Natural killer cell (primary cell): ENCODE measurements around the gene STIL. TPM values are rescaled to one million over a fixed set of nuclear protein-coding genes. Genes with fewer than 3 reads are reported as not detected.

ENCODE experiments used
- ATAC-seq, 3 donors: fragments of 150-1000 bp in 2 of 3; fragments of 200-7000 bp in 1 of 3; cut with Tn5 transposase; 1 replicate in 1 of 3; 2 replicates in 2 of 3; pipeline ENCODE4 v1.10.0; 2021; ENCODE audit warnings: mild to moderate bottlenecking in 2 of 3, moderate library complexity in 2 of 3
- DNase-seq, 2 donors: peaks; one replicate each; pipeline versions ENCODE4 v3.0.0 to v3.0.0-alpha.2; 2013 to 2021; ENCODE audit warnings: mixed read lengths in 1 of 2
- H3K27ac ChIP-seq: one replicate; pipeline ENCODE4 v1.5.1; 2013; ENCODE audit warnings: mild to moderate bottlenecking, low read length
- H3K27me3 ChIP-seq: one replicate; pipeline ENCODE4 v1.6.1; 2013; ENCODE audit warnings: low read length; ENCODE audit not compliant: control insufficient read depth, insufficient read depth
- H3K36me3 ChIP-seq: one replicate; pipeline ENCODE4 v1.6.1; 2013; ENCODE audit warnings: low read length; ENCODE audit not compliant: control insufficient read depth, insufficient read depth
- H3K4me1 ChIP-seq: one replicate; pipeline ENCODE4 v1.6.1; 2013; ENCODE audit warnings: low read length; ENCODE audit not compliant: control insufficient read depth, insufficient read depth
- H3K4me3 ChIP-seq: one replicate; pipeline ENCODE4 v1.5.1; 2013; ENCODE audit warnings: low read length
- H3K9me3 ChIP-seq: one replicate; pipeline ENCODE4 v1.6.1; 2013; ENCODE audit warnings: low read length; ENCODE audit not compliant: control insufficient read depth, insufficient read depth
- H3K27ac Mint-ChIP-seq, 2 donors: one replicate each; pipeline ENCODE4 v1.8.0; 2022; ENCODE audit warnings: mild to moderate bottlenecking in 2 of 2, mixed read lengths in 2 of 2, moderate library complexity in 1 of 2
- H3K27me3 Mint-ChIP-seq, 2 donors: one replicate each; pipeline ENCODE4 v1.8.0; 2022; ENCODE audit warnings: low read depth in 2 of 2, mixed read lengths in 2 of 2
- H3K36me3 Mint-ChIP-seq: one replicate; pipeline ENCODE4 v1.8.0; 2022; ENCODE audit warnings: mixed read lengths
- H3K4me1 Mint-ChIP-seq, 2 donors: one replicate each; pipeline ENCODE4 v1.8.0; 2022; ENCODE audit warnings: mixed read lengths in 2 of 2
- H3K4me3 Mint-ChIP-seq: one replicate; pipeline ENCODE4 v1.8.0; 2022; ENCODE audit warnings: mild to moderate bottlenecking, moderate library complexity, mixed read lengths
- H3K9me3 Mint-ChIP-seq, 2 donors: one replicate each; pipeline ENCODE4 v1.8.0; 2022; ENCODE audit warnings: mixed read lengths in 2 of 2
- WGBS: methylation state at CpG from one replicate; pipeline ENCODE4 v1.1.7; 2013; ENCODE audit warnings: missing lambda C conversion rate; ENCODE audit not compliant: insufficient coverage; 5-methylcytosine and 5-hydroxymethylcytosine counted together
- intact Hi-C: fragments of 100-400 bp; cut with micrococcal nuclease; formaldehyde crosslinking; loops from one replicate; pipeline ENCODE4 v1.14.2; 2022
- total RNA-seq, 4 donors: library from RNA; stranded (reverse); fragments of 120-200 nt in 1 of 4; gene quantifications; one replicate each; pipeline versions ENCODE4 v1.2.3 to v1.2.4, GENCODE V29; 2013 to 2022
- TF ChIP-seq, protein P1 (sequence below): fragments of 200-600 bp; IDR thresholded peaks from one replicate; pipeline ENCODE4 v1.8.0; 2022; ENCODE audit warnings: antibody characterized with exemption

STIL gene
- total RNA-seq, 3 donors from 2014 or later (not counting 1 experiment from before 2014, with no cell fraction given): 2.1 to 2.9 (median 2.4) TPM

DNA sequence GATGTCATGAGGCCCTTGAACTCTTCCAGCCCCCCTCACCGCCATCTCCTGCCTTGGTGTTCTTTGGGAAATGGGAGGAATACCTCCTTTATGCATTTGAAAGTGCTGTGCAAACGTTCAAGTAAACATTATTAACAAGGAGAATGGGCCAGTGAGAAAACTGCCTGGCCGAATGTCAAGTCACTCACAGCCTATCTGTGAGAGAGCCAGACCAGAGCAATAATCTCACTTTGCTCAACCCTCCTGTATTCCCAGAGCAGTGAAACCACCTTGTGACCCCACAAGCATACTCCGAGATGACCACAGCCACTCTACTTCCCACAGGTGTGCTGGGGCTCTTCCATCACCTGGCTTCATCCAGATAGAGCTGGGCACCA, 87.1 kb downstream of the STIL start:
- Histone ChIP-seq H3K4me1 (peaks cover 21% of the 10 kb centered on the region), H3K4me3 (no peak overlapping the region), H3K27me3 (peaks cover 59% of the 10 kb centered on the region), H3K27ac (no peak overlapping the region), H3K36me3 (no peaks in the 10 kb centered on the region), H3K9me3 (no peaks in the 10 kb centered on the region)
- Mint-ChIP-seq H3K9me3 (no peaks in the 10 kb centered on the region), H3K36me3 (no peaks in the 10 kb centered on the region), H3K27ac (no peak overlapping the region), H3K4me3 (no peak overlapping the region), H3K27me3 (peaks cover 55 to 57% of the 10 kb centered on the region in 2 donors), H3K4me1 (peaks cover 21 to 33% of the 10 kb centered on the region in 2 donors)
- ATAC-seq (no peak), DNase-seq (no peak)
- intact Hi-C loops: no loop called here
- WGBS: 77% methylated on average over 4 of the region's 4 CpGs
- TF ChIP-seq, protein P1, sequence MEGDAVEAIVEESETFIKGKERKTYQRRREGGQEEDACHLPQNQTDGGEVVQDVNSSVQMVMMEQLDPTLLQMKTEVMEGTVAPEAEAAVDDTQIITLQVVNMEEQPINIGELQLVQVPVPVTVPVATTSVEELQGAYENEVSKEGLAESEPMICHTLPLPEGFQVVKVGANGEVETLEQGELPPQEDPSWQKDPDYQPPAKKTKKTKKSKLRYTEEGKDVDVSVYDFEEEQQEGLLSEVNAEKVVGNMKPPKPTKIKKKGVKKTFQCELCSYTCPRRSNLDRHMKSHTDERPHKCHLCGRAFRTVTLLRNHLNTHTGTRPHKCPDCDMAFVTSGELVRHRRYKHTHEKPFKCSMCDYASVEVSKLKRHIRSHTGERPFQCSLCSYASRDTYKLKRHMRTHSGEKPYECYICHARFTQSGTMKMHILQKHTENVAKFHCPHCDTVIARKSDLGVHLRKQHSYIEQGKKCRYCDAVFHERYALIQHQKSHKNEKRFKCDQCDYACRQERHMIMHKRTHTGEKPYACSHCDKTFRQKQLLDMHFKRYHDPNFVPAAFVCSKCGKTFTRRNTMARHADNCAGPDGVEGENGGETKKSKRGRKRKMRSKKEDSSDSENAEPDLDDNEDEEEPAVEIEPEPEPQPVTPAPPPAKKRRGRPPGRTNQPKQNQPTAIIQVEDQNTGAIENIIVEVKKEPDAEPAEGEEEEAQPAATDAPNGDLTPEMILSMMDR: no peak

DNA sequence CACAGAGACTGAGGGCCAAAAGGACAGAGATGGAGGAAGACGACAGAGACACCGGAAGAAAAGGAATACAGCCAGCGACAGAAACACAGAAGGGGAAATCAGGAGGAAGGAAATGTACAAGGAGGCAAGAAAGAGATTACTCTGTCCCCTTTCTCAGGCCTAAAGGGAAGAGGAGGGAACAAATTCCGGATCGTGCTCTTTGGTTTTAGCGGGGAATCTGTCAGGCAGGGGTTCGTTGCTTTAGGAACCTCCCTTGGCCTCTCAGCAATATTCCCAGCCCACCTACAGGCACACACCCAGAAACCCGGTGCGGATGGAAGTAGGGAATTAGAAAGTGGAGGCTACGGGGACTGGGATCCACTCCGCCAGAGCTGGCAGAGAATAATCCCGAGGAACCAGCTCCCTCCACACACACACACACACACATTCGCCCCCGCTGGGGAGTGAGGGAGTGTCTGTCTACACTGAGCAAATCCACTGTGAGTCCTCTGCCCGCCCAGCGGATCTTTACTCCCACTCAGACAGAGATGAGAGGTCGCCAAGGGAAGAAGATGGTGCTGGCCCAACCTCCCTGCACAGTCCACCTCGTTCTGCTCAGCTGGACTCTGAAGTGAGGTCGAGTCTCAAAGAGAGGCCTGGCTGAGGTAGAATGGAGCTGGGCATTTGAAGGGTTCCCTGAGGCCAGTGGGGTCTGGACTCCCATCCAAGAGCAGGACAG, 87.7 kb downstream of the STIL start:
- Histone ChIP-seq H3K4me1 (peaks cover 15% of the 10 kb centered on the region), H3K9me3 (no peaks in the 10 kb centered on the region), H3K27ac (no peak overlapping the region), H3K4me3 (no peak overlapping the region), H3K36me3 (no peaks in the 10 kb centered on the region), H3K27me3 (peaks cover 53% of the 10 kb centered on the region)
- Mint-ChIP-seq H3K4me1 (peaks cover 15 to 27% of the 10 kb centered on the region in 2 donors), H3K27ac (no peak overlapping the region), H3K27me3 (peaks cover 51 to 54% of the 10 kb centered on the region in 2 donors), H3K4me3 (peak overlapping the region; percentile 71), H3K9me3 (no peaks in the 10 kb centered on the region), H3K36me3 (no peaks in the 10 kb centered on the region)
- no peak for ATAC-seq
- no peak for DNase-seq
- WGBS: 41% methylated on average over 9 of the region's 19 CpGs
- TF ChIP-seq, protein P1: no peak
- intact Hi-C loops: no loop called here

DNA sequence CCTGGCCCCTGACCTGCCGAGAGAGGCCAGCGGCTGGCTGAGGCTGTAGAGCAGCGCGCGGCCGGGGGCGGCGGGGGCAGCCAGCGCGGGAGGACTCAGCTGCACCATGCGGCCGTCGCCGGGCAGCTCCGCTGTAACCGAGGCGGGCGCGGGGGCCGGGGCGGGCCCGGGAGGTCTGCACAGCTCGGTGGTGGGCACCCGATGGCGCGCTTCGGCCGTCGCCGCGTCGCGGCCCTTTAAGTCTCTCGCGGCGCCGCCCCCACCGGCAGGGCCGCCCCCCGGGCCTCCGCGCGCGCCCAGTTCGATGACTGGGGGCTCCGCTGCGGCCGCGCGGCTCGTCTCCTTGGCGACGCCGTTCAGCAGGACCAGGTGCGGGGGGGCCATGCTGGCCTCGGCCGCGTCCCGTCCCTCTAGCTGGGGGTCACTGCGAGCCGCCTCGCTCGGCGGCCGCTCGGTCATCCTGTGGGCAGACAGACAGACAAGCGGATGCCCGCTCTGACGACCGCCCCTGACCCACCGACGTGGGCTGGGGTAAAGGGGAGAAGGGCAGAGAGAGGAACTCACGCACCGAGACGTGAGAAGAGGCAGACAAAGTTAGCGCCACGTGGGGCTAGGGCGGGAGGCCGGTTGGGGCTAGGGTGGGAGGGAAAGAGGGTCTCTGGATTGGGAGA, 88.4 kb downstream of the STIL start:
- TF ChIP-seq, protein P1: no peak
- Mint-ChIP-seq H3K9me3 (no peaks in the 10 kb centered on the region), H3K4me1 (peaks cover 9 to 20% of the 10 kb centered on the region in 2 donors), H3K27me3 (peaks cover 44 to 53% of the 10 kb centered on the region in 2 donors), H3K27ac (no peak overlapping the region), H3K4me3 (peak overlapping the region; percentile 71), H3K36me3 (no peaks in the 10 kb centered on the region)
- intact Hi-C loops: no loop called here
- no peak for DNase-seq
- no peak overlapping the region for H3K27ac ChIP-seq
- no peaks in the 10 kb centered on the region for H3K9me3 ChIP-seq
- peaks cover 47% of the 10 kb centered on the region for H3K27me3 ChIP-seq
- H3K4me1 ChIP-seq: peaks cover 8% of the 10 kb centered on the region
- ATAC-seq: peak; percentile 27 to 54 (median 42)
- 2% methylated on average over 79 of the region's 79 CpGs for WGBS
- no peak overlapping the region for H3K4me3 ChIP-seq
- H3K36me3 ChIP-seq: no peaks in the 10 kb centered on the region
